HCT116 (cell line): ENCODE results near the gene PRRT1B. TPM values are rescaled to one million over a fixed set of nuclear protein-coding genes. Genes with fewer than 3 reads are reported as not detected.

Experiments
- ATAC-seq: fragments of 200-7000 bp; cut with Tn5 transposase; 2 replicates; pipeline ENCODE4 v1.9.1; 2020; ENCODE audit warnings: mild to moderate bottlenecking, moderate library complexity
- BruUV-seq: library from RNA; stranded (reverse); fragments of 400-500 nt; replicated peaks from 2 replicates; lab custom pipeline; 2021; lab: Mats Ljungman, UMichigan
- CTCF ChIA-PET: fragments of 300-600 bp; sonication (Branson Sonifier 250); formaldehyde crosslinking; loops from one replicate; lab custom pipeline; 2021; ENCODE audit warnings: antibody characterized with exemption; lab: Charles Lee
- POLR2A ChIA-PET: fragments of 300-600, 350-600 bp; sonication (Branson Sonifier 250); formaldehyde crosslinking; loops from one replicate; lab custom pipeline; 2021; ENCODE audit warnings: antibody characterized with exemption; lab: Charles Lee
- RAD21 ChIA-PET, 2 experiments: fragments of 300-600 bp; sonication (Branson Sonifier 250); formaldehyde crosslinking; loops; one replicate each; lab custom pipeline; 2023; ENCODE audit warnings: low total read pairs in 2 of 2; ENCODE audit not compliant: uncharacterized antibody in 2 of 2, unreplicated experiment in 2 of 2, low non-redundant PET in 1 of 2; lab: Charles Lee
- DNase-seq: peaks from one replicate; pipeline ENCODE4 v3.0.0-alpha.2; 2010; ENCODE audit warnings: low read depth, low spot score
- H2AFZ ChIP-seq: fragments of 200-600 bp; shearing (Covaris generic), sonication (generic); 2 replicates; pipeline ENCODE4 v1.6.1; 2017; ENCODE audit warnings: low read depth, mixed run types, mixed read lengths, antibody characterized with exemption, low read length; ENCODE audit not compliant: poor library complexity, severe bottlenecking
- H3K27ac ChIP-seq: 2 replicates; pipeline ENCODE4 v1.5.1; 2012; ENCODE audit warnings: low read depth, low read length
- H3K27me3 ChIP-seq: fragments of 200-600 bp; sonication (generic); 2 replicates; pipeline ENCODE4 v1.6.1; 2016; ENCODE audit warnings: mixed run types, low read length, mixed read lengths; ENCODE audit not compliant: insufficient read depth
- H3K36me3 ChIP-seq, 2 experiments: fragments of 200-500 bp in 1 of 2; fragments of 200-600 bp in 1 of 2; sonication (Bioruptor generic) in 1 of 2; sonication (generic) in 1 of 2; 2 replicates each; pipeline versions ENCODE4 v1.5.1 to v1.6.1; 2014 to 2016; ENCODE audit warnings: low read length in 2 of 2, inconsistent platforms in 1 of 2, mixed read lengths in 1 of 2, mixed run types in 1 of 2; ENCODE audit not compliant: insufficient read depth in 2 of 2, control insufficient read depth in 1 of 2
- H3K4me1 ChIP-seq, 2 experiments: fragments of 200-600 bp in 1 of 2; sonication (generic) in 1 of 2; 2 replicates each; pipeline versions ENCODE4 v1.5.1 to v1.6.1; 2012 to 2017; ENCODE audit warnings: low read length in 2 of 2, inconsistent platforms in 1 of 2, mild to moderate bottlenecking in 1 of 2, mixed read lengths in 1 of 2, mixed run types in 1 of 2, moderate library complexity in 1 of 2; ENCODE audit not compliant: insufficient read depth in 2 of 2, control insufficient read depth in 1 of 2
- H3K4me2 ChIP-seq: fragments of 200-600 bp; sonication (generic); 2 replicates; pipeline ENCODE4 v1.6.1; 2017; ENCODE audit warnings: mixed run types, low read length, mixed read lengths
- H3K4me3 ChIP-seq, 2 experiments: fragments of 200-600 bp in 1 of 2; sonication (generic) in 1 of 2; replicated peaks in 1 of 2; 2 replicates each; pipeline ENCODE4 v1.5.1; 2011 to 2016; ENCODE audit warnings: low read length in 2 of 2, control low read depth in 1 of 2, low read depth in 1 of 2, mild to moderate bottlenecking in 1 of 2, mixed read lengths in 1 of 2, mixed run types in 1 of 2
- H3K79me2 ChIP-seq: fragments of 200-600 bp; sonication (generic); 2 replicates; pipeline ENCODE4 v1.6.1; 2017; ENCODE audit warnings: mild to moderate bottlenecking, mixed run types, low read length, moderate library complexity, mixed read lengths; ENCODE audit not compliant: insufficient read depth
- H3K9ac ChIP-seq: fragments of 200-600 bp; sonication (generic); 2 replicates; pipeline ENCODE4 v1.6.1; 2016; ENCODE audit warnings: low read length, mixed read lengths
- H3K9me2 ChIP-seq: fragments of 200-600 bp; sonication (generic), shearing (Covaris generic); 2 replicates; pipeline ENCODE4 v1.6.1; 2017; ENCODE audit warnings: mixed run types, mild to moderate bottlenecking, moderate library complexity; ENCODE audit not compliant: insufficient read depth
- H3K9me3 ChIP-seq, 2 experiments: fragments of 200-500 bp in 1 of 2; fragments of 200-600 bp in 1 of 2; sonication (Bioruptor generic) in 1 of 2; sonication (generic) in 1 of 2; 2 replicates each; pipeline ENCODE4 v1.6.1; 2014 to 2017; ENCODE audit warnings: low read length in 2 of 2, mixed read lengths in 2 of 2, inconsistent platforms in 1 of 2, low read depth in 1 of 2, mild to moderate bottlenecking in 1 of 2, mixed run types in 1 of 2, moderate library complexity in 1 of 2; ENCODE audit not compliant: control insufficient read depth in 1 of 2, insufficient read depth in 1 of 2
- H4K20me1 ChIP-seq: fragments of 200-600 bp; sonication (generic), shearing (Covaris generic); 2 replicates; pipeline ENCODE4 v1.6.1; 2017; ENCODE audit warnings: mixed run types, mild to moderate bottlenecking, moderate library complexity; ENCODE audit not compliant: insufficient read depth
- ATF3 ChIP-seq: IDR thresholded peaks from 2 replicates; pipeline ENCODE4 v1.6.1; 2012
- CBX3 ChIP-seq: IDR thresholded peaks from 2 replicates; pipeline ENCODE4 v1.6.1; 2012; ENCODE audit warnings: low read depth
- EGR1 ChIP-seq: IDR thresholded peaks from 2 replicates; pipeline ENCODE4 v1.6.1; 2012; ENCODE audit warnings: low read depth
- EZH2phosphoT487 ChIP-seq: fragments of 200-600 bp; IDR thresholded peaks from 2 replicates; pipeline ENCODE4 v1.6.1; 2018; ENCODE audit warnings: antibody characterized with exemption, borderline replicate concordance
- FOSL1 ChIP-seq: IDR thresholded peaks from 2 replicates; pipeline ENCODE4 v1.6.1; 2012; ENCODE audit warnings: low read depth
- JUND ChIP-seq: IDR thresholded peaks from 2 replicates; pipeline ENCODE4 v1.6.1; 2012
- POLR2AphosphoS5 ChIP-seq: IDR thresholded peaks from 2 replicates; pipeline ENCODE4 v1.6.1; 2011; ENCODE audit warnings: mild to moderate bottlenecking, low read depth, low read length, moderate library complexity
- RAD21 ChIP-seq: IDR thresholded peaks from 2 replicates; pipeline ENCODE4 v1.6.1; 2012; ENCODE audit warnings: low read depth, mild to moderate bottlenecking
- SIN3A ChIP-seq: IDR thresholded peaks from 2 replicates; pipeline ENCODE4 v1.6.1; 2012; ENCODE audit warnings: low read depth
- ZFX ChIP-seq: fragments of 450-650 bp; IDR thresholded peaks from 2 replicates; pipeline ENCODE4 v1.6.1; 2017
- intact Hi-C: fragments of 100-400 bp; cut with micrococcal nuclease; formaldehyde crosslinking; loops from 2 replicates; pipeline ENCODE4 v1.10.0; 2022
- total RNA-seq: library from RNA; stranded (reverse); gene quantifications from one replicate; pipeline ENCODE4 v1.2.1, GENCODE V29; 2021; ENCODE audit not compliant: unreplicated experiment

PRRT1B gene
- total RNA-seq, 1 experiment from 2014 or later = not detected

GRCh38 chr9:131545003-131545785 lies at the start of gene PRRT1B (continued):
- TF ChIP-seq CBX3 (no peak), FOSL1 (no peak)

DNA sequence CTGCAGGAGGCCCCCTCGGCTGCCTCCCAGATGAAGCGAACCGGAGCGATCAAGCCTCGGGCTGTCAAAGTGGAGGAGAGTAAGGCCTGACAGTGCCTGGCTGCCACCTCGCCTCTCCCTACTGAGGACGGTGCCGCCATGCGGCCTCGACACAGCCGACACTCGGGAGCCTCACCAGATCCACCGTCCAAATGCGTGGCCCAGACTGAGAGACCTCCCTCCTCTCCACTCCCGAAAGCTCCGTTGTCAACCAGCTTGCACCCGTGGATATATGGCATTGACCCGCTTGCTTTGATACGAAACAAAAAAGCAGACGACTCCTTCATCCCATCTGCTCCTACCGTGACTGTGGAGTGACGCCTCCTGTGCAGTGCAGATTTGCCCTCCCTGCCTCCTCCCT lies 49.5 kb upstream of the PRRT1B start:
- no peaks in the 10 kb centered on the region for H3K27me3 ChIP-seq
- CTCF ChIA-PET = no interaction called here
- intact Hi-C loops = no loop called here
- DNase-seq (no peak), ATAC-seq (no peak)
- RAD21 ChIA-PET = no interaction called here
- no peak overlapping the region for H3K4me3 ChIP-seq
- H3K36me3 ChIP-seq = peaks cover 70 to 78% of the 10 kb centered on the region in 2 experiments
- no TSS peak for BruUV-seq
- no peaks in the 10 kb centered on the region for H3K79me2 ChIP-seq
- TF ChIP-seq ATF3 (no peak), JUND (no peak)
- TF ChIP-seq, all 23 proteins: peak for 0
- H2AFZ ChIP-seq = no peak overlapping the region
- no peak overlapping the region for H3K4me2 ChIP-seq
- H4K20me1 ChIP-seq = no peaks in the 10 kb centered on the region
- no peak overlapping the region for H3K27ac ChIP-seq
- POLR2A ChIA-PET = no interaction called here
- no peaks in the 10 kb centered on the region for H3K9me2 ChIP-seq
- H3K9me3 ChIP-seq = no peaks in the 10 kb centered on the region
- no peak overlapping the region for H3K9ac ChIP-seq
- H3K4me1 ChIP-seq = no peaks in the 10 kb centered on the region

DNA sequence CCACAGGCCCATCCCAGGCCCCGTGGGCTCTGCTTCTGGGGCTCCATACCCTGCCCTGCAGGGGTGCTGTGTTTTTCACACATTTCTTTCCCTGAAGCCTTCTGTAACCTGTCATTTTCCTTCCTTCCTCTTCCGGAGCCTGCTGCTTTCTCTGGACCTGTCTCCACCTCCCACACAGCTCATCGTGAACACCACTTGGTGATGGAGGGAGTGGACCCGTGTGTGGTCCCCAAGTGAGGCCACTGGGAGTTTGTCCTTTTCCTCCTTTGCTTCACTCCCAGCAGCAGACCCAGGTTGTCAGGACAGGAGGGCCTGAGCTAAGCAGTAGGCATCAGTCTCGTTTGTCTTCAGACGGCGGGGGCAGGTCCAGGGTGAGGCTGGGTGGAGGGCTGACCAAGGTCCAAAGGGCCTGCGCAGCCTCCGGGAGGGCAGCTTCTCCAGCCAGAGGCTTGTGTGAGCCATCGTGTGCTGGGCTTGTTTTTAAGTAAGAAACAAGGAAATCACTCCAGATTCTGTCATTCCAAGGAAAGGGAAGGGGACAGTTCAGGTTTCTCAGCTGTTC lies 48.4 kb upstream of the PRRT1B start:
- ChIA-PET RAD21 (interaction anchor here in 1 of 2 experiments (0.6 kb wide), 1 partner anchor 124 kb away, joined by 4 read pairs; no protein-coding TSS in a partner anchor), POLR2A (no interaction called here), CTCF (no interaction called here)
- Histone ChIP-seq H2AFZ (no peak overlapping the region), H3K27me3 (no peaks in the 10 kb centered on the region), H3K79me2 (no peaks in the 10 kb centered on the region), H3K27ac (no peak overlapping the region), H3K9ac (no peak overlapping the region), H3K4me3 (no peak overlapping the region), H3K4me2 (no peak overlapping the region), H3K4me1 (no peaks in the 10 kb centered on the region), H3K9me3 (no peaks in the 10 kb centered on the region), H3K9me2 (no peaks in the 10 kb centered on the region), H3K36me3 (peaks cover 59 to 69% of the 10 kb centered on the region in 2 experiments; a peak in 3 of 4 replicates), H4K20me1 (no peaks in the 10 kb centered on the region)
- no peak for ATAC-seq
- TF ChIP-seq EGR1 (no peak), SIN3A (no peak), EZH2phosphoT487 (no peak), ZFX (no peak), POLR2AphosphoS5 (no peak), RAD21 (no peak)
- BruUV-seq = no TSS peak
- intact Hi-C loops = no loop called here
- DNase-seq = no peak
